ENCODE data around the gene GPR155.
"Not testable (repeated sequence)": the region's sequence is repeated elsewhere in the genome, so short reads cannot be mapped to it uniquely, and the experiment has no call there.

GPR155 gene

GRCh38 chr2:174491947-174492346 is 5.1 kb upstream of the GPR155 start:
- no peak for DNase-seq

GRCh38 chr2:174490051-174490450 is 3.2 kb upstream of the GPR155 start:
- no peak for DNase-seq

DNA sequence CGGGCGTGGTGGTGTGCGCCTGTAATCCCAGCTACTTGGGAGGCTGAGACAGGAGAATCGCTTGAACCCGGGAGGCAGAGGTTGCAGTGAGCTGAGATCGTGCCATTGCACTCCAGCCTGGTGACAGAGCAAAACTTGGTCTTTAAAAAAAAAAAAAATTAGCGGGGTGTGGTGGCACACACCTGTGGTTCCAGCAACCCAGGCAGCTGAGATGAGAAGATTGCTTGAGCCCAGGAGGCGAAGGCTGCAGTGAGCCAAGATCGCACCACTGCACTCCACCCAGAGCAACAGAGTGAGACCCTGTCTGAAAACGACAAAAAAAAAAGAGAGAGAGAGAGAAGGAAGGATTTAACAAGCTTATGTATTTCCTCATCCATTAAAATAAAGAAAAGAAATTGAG is 2.7 kb upstream of the GPR155 start:
- not testable (repeated sequence) for DNase-seq

DNA sequence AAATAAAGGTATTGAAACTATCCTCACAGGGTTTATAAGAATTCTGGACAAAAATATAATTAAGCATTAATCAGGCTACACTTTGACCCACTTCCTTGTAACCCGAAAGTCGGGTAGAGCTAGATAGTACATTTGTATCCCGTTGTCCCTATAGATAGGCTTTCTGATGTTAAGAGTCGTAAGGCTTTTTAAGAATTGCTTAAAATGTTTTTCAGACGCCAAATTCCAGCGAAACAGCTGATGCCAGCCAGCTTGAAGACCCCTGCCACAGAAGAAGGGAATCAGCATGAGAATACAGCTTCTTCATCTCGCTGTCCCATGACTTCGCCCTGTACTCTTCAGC is 962 bp upstream of the GPR155 start:
- no peak for DNase-seq

- peak; percentile 98 for DNase-seq
Measured at GRCh38 chr2:174487108-174487819, 435 bp upstream of the GPR155 start.

DNA sequence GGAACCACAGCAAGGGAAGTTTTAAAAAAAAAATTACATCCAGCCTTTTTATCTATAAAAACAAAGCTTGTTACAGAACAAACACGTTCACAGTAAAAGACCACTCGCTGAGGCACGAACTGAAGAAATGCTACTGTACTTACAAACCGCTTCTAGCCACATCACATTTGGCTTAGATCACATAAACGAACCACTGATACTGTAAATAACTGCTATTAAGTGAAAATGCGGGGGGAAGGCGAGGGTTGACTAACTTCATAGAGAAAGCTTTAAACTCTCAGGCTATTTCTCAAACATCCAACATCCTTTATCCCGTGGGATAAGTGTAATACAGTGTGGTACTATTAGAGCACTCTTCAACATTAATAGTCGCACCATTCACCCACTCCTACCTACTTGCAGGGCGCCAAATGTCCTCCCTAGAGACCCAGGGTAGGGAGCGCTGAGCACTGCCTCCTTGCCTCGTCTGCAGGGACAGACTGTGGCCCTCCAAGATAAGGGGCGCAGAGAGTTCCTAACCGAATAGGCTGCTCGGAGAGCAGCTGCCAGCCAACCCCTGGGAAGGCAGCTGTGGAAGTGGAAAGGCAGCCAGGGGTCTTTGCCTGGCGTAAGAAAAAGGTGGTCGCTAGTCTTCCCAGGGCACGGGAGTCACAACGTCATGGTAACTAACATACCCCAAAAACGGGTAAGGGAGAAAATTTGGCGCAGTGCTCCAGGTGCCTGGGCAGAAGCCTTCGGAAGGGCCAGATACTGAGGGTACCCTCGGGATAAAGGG is 854 bp downstream of the GPR155 start:
- DNase-seq, result no peak

DNA sequence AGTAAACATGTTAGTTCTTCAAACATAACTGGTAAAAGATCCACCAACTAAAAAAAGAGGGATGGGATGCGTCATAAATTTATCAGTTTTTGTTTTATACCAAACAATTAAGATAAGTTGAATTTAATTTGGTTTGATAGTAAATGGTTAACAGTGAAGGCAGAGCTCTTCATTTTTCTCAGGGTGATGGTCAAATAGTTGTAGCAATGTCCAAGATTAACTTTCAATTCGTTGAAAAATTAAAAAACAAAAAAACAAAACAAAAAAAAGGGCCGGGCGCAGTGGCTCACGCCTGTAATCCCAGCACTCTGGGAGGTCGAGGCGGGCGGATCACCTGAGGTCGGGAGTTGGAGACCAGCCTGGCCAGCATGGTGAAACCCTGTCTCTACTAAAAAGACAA is 1.8 kb downstream of the GPR155 start:
- not testable (repeated sequence) for DNase-seq

- no peak for DNase-seq
Measured at GRCh38 chr2:174484573-174484972, 2.3 kb downstream of the GPR155 start.

DNA sequence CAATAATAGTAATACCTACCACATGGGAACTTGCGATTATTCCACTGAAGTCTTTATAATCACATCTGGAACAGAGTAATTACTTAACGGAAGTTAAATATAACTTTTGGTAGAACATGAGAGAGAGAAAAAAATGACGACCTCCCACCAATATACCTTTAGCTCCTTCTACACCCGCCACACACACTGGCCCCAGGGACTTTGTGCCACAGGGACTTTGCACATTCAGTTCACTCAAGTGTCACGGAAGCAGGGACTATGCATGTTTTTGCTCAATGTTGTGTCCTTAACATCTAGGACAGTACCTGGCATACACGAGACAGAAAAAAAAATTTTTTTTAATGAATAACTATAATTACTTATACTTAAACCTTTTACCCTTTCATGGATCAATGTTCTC is 4.0 kb downstream of the GPR155 start:
- DNase-seq, result no peak

- DNase-seq, result no peak
Measured at GRCh38 chr2:174477759-174478158, 9.1 kb downstream of the GPR155 start.

GRCh38 chr2:174473796-174474195 is 13.0 kb downstream of the GPR155 start:
- no peak for DNase-seq

DNA sequence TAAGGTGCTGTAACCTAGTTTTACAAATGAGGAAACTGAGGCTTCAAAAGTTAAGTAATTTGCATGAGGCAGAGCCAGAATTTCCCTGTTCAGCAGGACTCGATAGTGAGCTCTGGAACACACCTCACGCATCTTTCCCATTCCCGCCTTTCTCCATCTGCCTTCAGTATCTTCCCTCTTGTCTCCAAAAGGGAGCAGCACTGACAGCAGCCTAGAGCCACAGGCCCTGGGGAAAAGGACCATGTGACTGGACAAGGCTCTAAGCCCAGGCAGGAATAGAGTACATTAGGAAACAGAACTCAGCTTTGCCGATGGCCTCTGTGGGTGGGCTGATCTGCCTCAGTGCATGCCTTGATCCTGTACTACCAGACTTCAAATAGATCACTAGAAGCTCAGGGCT is 21.5 kb downstream of the GPR155 start:
- DNase-seq, result no peak

DNA sequence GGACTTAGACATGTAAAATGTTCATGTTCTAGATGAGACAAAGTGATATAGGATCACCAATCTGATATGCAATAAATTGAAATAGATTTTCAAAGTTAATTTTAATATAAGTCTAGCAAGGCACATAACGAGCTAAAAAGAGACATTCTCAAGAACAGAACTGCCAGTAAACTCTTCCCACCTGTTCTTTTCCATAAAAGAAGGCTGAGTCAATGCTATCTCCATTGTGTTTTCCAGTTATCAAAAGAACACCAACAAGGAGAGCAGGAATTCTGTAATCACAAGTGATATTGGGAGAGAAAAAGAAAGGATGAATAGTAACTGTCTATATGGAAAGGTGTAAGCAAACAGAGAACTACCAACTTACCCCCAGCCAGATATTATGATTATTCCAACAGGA is 25.6 kb downstream of the GPR155 start:
- no peak for DNase-seq

DNA sequence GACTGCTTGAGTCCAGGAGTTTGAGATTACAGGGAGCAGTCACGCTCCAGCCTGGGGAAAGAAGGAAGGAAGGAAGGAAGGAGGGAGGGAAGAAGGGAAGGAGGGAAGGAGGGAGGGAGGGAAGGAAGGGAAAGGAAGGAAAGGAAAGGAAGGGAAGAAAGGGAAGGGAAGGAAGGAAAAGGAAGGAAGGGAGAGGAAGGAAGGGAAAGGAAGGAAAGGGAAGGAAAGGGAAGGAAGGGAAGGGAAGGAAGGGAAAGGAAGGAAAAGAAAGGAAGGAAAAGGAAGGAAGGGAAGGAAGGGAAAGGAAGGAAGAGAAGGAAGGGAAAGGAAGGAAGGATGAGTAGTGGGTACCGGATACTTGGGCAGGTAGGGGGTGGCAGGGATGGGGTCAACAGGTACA is 32.3 kb downstream of the GPR155 start:
- no peak for DNase-seq

- no peak for DNase-seq
Measured at GRCh38 chr2:174450021-174450816, 36.6 kb downstream of the GPR155 start.

- DNase-seq, result no peak
Measured at GRCh38 chr2:174449033-174449432, 37.8 kb downstream of the GPR155 start.

DNA sequence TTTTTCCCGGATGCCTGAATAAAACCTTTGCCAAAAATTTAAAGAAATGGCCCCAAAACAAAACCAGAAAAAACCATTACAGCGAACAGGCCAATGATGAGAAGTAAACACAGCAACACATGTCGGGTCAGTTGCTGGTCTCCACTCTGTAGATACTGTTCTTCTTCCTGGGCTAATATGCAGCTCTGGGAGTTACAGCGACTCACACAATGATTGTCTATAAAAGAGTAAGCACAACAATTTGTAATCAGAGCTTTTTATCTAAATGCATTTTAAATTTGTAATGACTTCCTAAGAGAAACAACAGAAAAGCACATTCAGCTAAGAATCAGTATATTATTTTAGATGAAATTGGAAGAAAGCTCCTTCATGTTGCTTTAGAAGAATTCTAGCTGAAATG is 40.3 kb downstream of the GPR155 start:
- no peak for DNase-seq

DNA sequence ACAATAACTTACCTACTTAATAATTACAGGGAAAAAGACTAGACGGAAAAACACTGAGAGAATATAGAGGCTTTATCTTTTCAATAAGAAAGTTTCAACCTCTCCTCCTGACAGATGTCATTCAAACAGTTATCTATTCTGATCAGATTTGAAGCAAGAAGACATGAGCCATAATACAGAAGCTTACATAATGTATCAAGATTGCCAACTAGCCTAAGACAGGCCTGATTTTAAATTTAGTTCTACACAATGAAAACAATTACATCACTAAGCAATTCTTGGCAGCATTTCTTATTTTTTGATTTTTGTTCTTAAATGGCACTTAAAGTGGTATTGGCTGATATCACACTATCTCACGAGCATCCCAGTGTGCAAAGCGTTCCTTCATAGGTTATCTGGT is 41.6 kb downstream of the GPR155 start:
- DNase-seq, result no peak

- DNase-seq, result no peak
Measured at GRCh38 chr2:174444761-174445160, 42.1 kb downstream of the GPR155 start.

GRCh38 chr2:174442546-174443510 is 44.0 kb downstream of the GPR155 start:
- DNase-seq, result peak; percentile 37

GRCh38 chr2:174439950-174440349 is 46.9 kb downstream of the GPR155 start:
- no peak for DNase-seq

GRCh38 chr2:174439323-174439722 is 47.5 kb downstream of the GPR155 start:
- DNase-seq, result no peak

Data from amniotic stem cell (primary cell).